ENCODE results near the gene RBM12. TPM values are rescaled to one million over a fixed set of nuclear protein-coding genes. Genes with fewer than 3 reads are reported as not detected.
"Not testable (repeated sequence)": the region's sequence is repeated elsewhere in the genome, so short reads cannot be mapped to it uniquely, and the experiment has no call there.

Gene RBM12, protein sequence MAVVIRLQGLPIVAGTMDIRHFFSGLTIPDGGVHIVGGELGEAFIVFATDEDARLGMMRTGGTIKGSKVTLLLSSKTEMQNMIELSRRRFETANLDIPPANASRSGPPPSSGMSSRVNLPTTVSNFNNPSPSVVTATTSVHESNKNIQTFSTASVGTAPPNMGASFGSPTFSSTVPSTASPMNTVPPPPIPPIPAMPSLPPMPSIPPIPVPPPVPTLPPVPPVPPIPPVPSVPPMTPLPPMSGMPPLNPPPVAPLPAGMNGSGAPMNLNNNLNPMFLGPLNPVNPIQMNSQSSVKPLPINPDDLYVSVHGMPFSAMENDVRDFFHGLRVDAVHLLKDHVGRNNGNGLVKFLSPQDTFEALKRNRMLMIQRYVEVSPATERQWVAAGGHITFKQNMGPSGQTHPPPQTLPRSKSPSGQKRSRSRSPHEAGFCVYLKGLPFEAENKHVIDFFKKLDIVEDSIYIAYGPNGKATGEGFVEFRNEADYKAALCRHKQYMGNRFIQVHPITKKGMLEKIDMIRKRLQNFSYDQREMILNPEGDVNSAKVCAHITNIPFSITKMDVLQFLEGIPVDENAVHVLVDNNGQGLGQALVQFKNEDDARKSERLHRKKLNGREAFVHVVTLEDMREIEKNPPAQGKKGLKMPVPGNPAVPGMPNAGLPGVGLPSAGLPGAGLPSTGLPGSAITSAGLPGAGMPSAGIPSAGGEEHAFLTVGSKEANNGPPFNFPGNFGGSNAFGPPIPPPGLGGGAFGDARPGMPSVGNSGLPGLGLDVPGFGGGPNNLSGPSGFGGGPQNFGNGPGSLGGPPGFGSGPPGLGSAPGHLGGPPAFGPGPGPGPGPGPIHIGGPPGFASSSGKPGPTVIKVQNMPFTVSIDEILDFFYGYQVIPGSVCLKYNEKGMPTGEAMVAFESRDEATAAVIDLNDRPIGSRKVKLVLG
- total RNA-seq (2014; rRNA removed): 45.7 and 46.2 TPM in 2 replicates
- polyA plus RNA-seq (2012): 27.6 TPM

DNA sequence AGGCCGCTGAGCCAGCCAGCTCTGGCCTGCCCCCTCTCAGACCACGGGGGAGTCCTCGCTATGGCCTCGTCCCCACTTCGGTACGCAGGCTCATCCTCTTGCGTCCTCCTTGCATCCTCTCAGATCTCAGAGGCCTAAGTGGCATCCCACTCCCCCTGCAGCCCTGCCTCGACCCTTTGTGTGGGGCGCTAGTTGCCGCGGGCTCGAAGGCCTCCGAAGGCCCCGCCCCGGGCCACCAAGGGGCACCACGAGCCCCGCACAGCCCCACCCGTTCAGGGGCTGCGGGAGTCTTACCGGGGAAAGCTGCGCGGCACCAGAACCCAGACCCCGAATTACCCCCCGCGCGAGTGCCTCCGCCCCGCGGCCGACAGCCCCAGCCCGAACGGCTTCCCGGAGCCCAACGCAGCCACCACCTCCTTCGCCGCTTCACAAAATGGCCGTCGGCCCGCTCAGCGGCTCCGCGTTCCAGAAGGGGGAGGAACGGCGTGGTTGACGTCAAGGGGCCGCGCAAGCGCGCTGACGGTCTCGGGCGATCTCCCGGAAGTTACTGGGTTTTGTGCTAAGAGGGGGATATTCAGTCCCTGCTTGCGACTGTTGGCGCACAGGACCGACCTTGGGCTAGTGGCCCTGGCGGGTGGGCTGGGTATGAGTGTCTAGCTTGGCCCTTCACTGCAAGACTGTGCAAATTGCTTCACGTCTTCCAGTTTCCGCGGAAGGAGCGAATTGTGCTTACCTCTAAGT lies at the start of gene RBM12, which contains the start of gene CPNE1:
Gene RBM12, minus strand, starts transcription at position 435 of the 741 bp plus-strand sequence. CDS start 9,578 bp downstream, outside the sequence.
Gene CPNE1, minus strand, starts transcription at position 435 of the 741 bp plus-strand sequence. CDS start 31,977 bp downstream, outside the sequence.
- peak; percentile 86 for DNase-seq (ENCODE audit: low read depth)

DNA sequence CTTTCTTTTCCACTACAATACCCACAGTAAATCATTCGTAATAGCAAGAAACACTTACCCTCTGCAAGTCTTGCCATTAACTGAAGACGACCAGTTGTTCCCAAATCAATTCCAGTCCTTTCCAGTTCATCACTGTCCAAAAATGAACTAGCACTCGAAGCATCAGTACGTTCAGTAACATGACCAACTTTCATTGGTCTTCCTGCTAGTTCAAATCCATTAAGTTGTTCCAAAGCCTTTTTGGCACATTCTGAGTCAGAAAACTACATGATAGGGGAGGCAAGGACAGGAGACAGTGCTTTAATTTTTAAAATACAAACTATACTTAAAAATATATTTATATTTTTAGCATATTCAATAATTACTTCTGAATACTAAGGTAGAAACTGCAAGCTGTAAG lies 49.4 kb upstream of the RBM12 start:
- no peak for DNase-seq (ENCODE audit: low read depth)

DNA sequence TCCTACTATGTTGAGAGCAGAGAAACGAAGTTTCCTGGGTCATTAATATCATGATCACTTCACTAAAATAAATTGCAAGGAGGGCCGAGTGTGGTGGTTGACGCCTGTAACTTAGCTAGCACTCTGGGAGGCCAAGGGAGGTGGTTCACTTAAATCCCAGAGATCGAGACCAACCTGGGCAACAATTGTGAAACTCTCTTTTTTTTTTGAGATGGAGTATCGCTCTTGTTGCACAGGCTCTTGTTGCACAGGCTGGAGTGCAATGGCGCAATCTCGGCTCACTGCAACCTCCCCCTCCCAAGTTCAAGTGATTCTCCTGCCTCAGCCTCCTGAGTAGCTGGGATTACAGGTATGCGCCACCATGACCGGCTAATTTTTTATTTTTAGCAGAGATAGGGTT lies 48.4 kb upstream of the RBM12 start:
- not testable (repeated sequence) for DNase-seq (ENCODE audit: low read depth)

DNA sequence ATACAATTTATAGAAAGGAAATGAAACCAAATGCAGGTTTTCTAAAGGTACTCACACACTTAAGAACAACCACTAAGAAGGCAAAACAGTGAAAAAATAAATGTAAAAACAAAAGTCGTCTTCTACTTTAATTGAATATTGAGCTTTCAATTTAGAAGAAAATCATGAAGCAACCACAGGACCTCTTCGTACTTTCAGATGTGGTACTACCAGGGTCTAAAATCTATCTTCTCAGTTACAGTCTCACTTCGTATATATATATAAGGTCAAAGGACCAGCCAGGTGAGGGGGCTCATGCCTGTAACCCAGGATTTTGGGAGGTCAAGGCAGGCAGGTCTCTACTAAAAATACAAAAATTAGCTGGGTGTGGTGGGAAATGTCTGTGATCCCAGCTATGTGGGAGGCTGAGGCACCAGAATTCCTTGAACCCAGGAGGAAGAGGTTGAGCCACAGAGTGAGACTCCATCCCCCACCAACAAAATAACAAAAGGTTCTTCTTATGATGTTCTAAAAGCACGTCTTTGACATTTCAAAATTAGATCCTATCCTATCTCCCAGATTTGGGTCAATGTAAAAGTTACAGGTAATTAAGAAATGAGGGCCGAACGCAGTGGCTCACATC lies 47.0 kb upstream of the RBM12 start:
- DNase-seq (ENCODE audit: low read depth): no peak

DNA sequence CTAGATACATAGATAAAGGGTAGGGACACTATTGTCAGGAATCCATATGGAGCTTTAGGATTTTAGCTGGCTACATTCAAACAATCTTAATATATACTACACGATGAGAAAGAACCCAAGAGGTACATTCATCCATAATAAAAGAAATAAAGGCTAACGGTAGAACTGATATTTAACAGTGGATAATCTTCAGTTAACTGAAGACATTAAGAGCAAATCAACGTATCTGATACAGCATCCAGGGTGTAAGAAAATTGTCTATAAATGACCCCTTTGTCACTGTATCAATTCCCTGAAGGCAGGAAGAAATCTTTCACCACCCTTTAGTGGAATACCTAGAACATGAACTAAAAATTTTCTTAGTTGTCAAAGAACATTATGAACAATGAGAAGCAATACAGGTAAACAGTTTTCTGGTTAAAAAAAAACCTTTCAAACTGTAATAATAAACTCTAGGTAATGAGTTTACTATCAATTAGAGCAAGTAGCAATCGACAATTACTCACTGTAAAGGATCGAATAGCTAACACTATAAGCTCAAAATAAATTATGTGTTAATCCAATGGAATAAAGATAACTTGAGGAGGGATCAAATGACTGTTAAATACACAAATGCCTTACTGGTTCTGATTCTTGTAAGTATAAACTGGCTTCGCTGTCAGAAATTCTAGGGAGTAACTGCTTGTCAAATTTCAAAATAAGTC lies 46.3 kb upstream of the RBM12 start:
- no peak for DNase-seq (ENCODE audit: low read depth)

DNA sequence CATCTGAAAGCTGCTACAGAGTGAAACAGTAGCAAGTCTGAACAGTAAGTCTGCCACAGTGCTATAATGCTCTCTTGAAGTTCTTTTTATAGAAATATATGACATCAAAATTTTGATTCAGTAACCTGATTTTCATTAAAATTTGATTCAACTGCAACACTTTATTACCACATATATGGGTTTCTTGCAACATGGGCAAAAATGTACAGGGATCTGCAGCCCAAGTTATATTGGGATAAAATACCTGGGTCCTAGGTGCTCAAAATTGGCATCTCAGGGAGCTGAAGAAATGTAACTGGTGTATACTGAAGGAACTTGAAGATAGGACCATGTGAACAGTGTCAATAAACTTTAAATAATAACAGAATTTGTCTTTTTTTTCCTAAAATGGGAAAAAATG lies 45.3 kb upstream of the RBM12 start:
- no peak for DNase-seq (ENCODE audit: low read depth)

DNA sequence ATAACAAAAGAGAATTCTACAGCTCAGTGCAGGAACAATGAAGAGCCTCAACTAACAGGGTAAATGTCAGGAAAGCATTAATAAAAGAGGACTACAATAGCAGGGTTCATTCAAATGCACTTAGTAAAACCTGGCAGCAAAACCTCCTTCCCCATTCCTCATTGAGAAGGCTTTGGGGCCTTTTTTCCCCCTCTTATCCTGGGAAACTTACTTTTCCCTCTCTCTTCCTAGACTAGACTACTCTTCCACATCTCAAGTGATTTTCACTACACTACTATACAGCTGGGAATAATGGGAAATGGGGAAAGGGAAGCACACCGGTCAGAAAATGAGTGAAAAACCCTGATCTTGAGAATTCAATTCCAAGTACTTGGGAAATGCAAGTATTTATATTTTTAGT lies 44.6 kb upstream of the RBM12 start:
- no peak for DNase-seq (ENCODE audit: low read depth)

DNA sequence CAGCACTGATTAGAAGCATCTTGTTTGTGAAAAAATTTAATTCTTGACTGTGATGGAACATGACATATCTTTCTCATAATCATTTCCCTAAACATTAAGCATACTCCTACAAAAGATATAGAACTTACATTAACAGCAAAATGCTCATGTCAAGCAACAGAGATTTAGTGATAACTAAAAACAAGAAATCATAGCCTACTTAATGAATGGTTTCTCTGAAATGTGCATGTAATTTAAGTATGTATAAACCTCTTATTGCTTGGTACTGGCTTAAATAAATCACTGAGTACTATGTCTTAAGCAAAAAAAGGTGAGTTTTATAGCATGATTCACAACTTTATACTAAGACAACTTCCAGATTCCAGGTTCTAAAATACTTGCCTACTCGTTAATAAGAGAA lies 43.8 kb upstream of the RBM12 start:
- no peak for DNase-seq (ENCODE audit: low read depth)

DNA sequence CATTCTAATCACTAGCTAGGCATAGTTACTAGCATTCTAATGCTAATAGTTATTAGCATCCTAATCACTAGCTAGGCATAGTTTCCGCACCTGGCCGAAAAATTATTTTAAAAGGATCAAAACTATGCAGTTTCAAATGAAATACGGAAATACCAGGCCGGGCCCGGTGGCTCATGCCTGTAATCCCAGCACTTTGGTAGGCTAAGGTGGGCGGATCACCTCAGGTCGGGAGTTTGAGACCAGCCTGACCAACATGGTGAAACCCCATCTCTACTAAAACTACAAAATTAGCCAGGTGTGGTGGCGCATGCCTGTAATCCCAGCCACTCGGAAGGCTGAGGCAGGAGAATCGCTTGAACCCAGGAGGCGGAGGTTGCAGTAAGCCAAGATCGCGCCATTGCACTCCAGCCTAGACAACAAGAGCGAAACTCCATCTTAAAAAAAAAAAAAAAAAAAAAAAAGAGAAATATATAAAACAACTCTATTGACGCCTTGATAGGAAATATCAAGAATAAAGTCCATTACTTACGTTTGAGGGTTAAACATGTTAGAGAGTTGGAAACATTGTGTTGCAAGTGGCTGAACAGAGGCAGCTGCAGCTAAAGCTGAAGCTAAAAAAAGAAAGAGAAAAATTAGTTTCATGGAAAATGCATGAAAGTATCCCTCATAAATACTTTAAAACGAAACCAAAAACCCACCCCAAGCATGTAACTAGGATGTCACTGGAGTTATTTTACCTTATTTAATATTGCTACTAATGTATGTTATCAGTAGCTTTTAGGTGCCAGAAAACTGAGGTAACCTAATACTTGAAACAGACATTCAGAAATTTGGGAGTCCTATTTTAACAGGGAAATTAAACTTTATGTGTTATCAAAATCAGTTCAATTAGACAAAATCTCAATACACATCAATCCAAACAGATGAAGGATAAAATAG lies 42.2 kb upstream of the RBM12 start:
- not testable (repeated sequence) for DNase-seq (ENCODE audit: low read depth)

DNA sequence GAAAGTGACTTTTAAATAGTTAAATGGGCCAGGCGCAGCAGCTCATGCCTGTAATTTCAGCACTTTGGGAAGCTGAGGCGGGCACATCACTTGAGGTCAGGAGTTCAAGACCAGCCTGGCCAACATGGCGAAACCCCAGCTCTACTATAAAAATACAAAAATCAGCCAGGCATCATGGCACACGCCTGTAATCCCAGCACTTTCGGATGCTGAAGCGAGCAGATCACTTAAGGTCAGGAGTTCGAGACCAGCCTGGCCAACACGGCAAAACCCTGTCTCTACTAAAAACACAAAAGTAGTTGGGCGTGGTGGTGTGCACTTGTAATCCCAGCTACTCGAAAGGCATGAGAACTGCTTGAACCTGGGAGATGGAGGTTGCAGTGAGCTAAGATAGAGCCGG lies 41.2 kb upstream of the RBM12 start:
- not testable (repeated sequence) for DNase-seq (ENCODE audit: low read depth)

DNA sequence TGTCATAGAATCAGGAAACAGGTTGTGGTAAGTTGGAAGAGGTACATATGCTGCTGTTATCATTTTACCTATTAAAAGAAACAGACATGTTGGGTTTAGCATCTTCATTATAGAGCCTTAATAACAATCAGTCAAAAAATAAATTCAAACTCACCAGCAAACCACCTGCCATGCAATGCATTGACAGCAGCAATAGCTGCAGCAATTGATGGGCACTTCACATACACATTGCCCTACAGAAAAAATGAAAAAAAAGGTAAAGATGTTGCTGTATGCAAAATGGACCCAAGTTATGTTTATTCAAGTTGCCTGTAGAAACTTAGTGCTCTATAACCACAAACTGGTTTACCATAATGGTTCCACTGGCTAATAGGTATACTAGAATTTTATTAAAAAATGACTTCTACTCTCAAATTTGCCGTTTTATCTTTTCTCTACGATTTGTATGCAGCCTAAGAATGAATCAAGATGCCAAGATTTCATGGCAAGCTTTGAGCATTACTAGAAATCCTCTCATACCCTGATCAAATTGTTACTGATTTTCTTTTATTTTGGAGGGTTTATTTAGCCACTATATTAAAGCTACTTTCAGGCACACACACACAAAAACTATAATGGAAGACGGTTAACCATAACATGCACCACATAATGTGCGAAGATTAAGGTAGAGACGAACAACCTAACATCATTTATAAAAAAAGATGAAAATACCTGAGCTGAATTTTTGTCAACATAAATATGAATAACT lies 40.0 kb upstream of the RBM12 start:
- DNase-seq (ENCODE audit: low read depth): no peak

DNA sequence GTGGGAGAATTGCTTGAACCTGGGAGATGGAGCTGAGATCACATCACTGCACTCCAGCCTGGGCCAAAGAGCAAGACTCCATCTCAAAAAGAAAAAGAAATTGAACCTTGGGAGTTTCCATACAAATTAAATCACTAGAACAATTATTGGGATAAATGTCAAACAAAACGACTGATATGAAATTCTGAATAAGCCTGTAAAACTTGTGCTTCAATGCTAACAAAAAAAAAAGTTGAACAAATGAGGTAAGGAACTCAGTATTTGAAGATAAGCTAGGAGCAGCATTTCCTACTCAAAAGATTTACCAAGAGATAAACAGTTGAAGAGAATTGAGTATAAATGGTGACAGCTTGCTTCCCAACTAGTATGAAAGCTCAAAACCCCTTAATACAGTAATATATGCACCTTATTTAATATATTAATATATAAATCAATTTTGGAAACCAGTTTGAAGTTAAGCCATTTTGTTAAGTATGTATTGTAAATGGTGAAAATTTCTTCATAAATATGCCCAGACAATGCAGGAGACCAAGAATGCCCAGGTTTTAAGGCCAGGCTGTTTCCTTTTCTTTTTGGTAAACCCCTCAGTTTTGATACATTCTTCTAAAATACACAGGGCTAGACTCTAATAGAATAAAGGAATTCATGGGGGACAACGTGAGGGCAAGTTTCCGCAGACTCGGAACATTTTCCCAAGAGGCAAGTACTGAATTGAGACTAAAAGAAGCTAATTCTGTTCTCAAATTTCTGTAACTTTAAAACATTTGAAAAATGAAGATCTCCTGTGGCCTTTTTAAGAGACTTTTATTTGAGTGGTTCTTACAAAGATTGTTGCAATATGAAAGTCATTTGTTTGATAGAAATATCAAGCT lies 38.4 kb upstream of the RBM12 start:
- DNase-seq (ENCODE audit: low read depth): no peak

DNA sequence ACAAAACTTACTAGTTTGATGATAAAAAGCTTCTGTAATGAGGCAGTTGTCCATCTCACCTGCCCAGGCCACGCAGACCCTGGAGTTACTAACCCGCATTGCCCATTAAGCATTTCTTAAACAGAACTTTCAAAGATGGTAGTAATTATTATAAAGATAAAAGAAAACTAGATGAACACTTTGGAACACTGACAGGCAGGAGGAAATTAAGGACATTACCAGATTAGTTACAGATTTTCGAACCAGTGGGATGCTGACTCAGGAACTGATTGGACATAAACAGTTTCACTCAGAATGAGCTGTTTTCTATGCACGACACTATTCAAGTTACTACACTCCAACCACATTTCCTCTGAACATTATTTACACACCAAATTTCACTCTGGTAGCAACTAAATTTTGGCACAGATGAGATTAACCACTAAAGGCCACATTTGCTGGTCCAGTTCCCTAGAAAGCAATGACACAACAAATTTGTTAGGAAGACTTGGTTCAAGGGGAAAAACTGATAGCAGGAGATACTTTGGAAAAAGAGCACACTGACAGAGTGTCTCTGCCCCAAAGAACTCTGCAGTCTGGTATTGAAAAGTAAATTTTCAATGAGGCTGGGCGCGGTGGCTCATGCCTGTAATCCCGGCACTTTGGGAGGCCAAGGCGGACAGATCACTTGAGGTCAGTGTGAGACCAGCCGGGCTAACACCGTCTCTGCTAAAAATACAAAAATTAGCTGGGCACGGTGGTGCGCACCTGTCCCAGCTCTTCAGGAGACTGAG lies 37.5 kb upstream of the RBM12 start:
- DNase-seq (ENCODE audit: low read depth): peak; percentile 40

DNA sequence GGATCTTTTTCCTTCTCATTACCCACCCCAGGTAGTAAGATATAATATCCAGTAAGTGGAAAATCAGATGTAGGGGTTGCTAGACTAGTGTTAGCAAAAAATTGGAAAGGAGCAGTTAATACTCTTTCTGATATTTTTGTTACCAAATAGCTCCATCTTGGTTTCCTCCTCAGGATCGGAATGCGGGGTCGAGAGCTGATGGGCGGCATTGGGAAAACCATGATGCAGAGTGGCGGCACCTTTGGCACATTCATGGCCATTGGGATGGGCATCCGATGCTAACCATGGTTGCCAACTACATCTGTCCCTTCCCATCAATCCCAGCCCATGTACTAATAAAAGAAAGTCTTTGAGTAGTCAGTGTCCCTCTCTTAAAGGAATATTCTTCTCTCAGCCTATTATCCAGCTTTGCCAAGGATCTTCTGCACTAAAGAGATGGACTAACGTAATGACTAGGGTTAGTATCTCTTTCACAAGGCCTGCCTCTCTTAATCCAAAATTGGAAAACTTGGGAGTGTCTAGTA lies 36.0 kb upstream of the RBM12 start:
- DNase-seq (ENCODE audit: low read depth): peak; percentile 37

DNA sequence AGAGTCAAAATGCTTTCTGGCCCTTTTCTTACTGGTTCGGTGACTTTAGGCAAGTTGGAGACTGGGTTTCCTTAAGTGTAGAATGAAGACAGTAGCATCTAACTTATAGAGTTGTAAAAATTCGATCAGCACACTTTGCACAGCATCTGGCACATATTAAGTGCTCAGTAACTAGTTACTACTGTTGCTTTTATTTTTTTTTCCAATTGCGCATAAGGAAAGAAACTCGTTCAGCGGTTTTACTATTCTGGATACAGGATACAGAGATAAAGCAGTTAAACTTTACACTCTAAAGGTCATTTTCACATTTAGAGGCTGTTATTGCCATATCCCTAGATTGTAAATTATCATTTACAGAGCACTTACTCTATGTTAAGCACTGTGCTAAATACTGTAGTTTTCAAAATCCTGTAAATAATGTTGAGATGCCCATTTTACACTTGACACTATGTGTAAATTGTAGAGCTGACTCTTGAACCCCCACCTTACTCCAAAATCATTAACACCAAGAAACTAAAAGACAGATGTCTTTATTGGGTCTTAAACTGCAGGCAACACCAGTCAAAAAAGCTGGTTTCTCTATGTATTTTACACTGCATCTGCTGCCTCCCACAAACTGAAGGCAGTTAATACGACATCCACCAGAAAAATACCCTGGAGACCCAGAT lies 35.4 kb upstream of the RBM12 start:
- no peak for DNase-seq (ENCODE audit: low read depth)

All from LHCN-M2 (cell line).